Common myeloid progenitor, CD34-positive (primary cell): ENCODE data around the gene IGSF21.

Source experiments
- CTCF ChIA-PET: fragments of 350-600 bp; sonication (Branson Sonifier 250); formaldehyde crosslinking; loops from one replicate; lab custom pipeline; 2021; ENCODE audit warnings: antibody characterized with exemption; lab: Charles Lee
- POLR2A ChIA-PET: fragments of 350-600 bp; sonication (Branson Sonifier 250); formaldehyde crosslinking; loops from one replicate; lab custom pipeline; 2021; ENCODE audit warnings: antibody characterized with exemption; lab: Charles Lee
- DNase-seq, 3 donors: peaks; one replicate each; pipeline versions ENCODE4 v3.0.0 to v3.0.0-alpha.2; 2013
- H3K27ac ChIP-seq, 2 experiments: 1 replicate in 1 of 2; 2 replicates in 1 of 2; pipeline ENCODE4 v1.7.0; 2013; ENCODE audit warnings: inconsistent platforms in 2 of 2, low read length in 2 of 2, mild to moderate bottlenecking in 2 of 2, low read depth in 1 of 2, moderate library complexity in 1 of 2; ENCODE audit not compliant: severe bottlenecking in 2 of 2, insufficient read depth in 1 of 2, poor library complexity in 1 of 2
- H3K27me3 ChIP-seq, 5 experiments: replicated peaks in 2 of 5; 1 replicate in 3 of 5; 2 replicates in 2 of 5; pipeline versions ENCODE4 v1.6.1 to v1.7.0; 2013; ENCODE audit warnings: low read length in 4 of 5, mild to moderate bottlenecking in 2 of 5, moderate library complexity in 2 of 5, inconsistent platforms in 1 of 5; ENCODE audit not compliant: insufficient read depth in 5 of 5, control insufficient read depth in 4 of 5
- H3K36me3 ChIP-seq, 4 experiments: 1 replicate in 2 of 4; 2 replicates in 2 of 4; pipeline versions ENCODE4 v1.6.1 to v1.7.0; 2013; ENCODE audit warnings: low read length in 3 of 4, control low read depth in 1 of 4, mild to moderate bottlenecking in 1 of 4; ENCODE audit not compliant: control insufficient read depth in 4 of 4, insufficient read depth in 4 of 4
- H3K4me1 ChIP-seq, 4 experiments: 1 replicate in 3 of 4; 2 replicates in 1 of 4; pipeline versions ENCODE4 v1.6.1 to v1.7.1; 2013; ENCODE audit warnings: low read length in 3 of 4, mild to moderate bottlenecking in 3 of 4, control low read depth in 1 of 4, inconsistent platforms in 1 of 4, moderate library complexity in 1 of 4; ENCODE audit not compliant: control insufficient read depth in 4 of 4, insufficient read depth in 4 of 4; ENCODE audit errors: control extremely low read depth in 1 of 4
- H3K4me3 ChIP-seq, 7 experiments: 1 replicate in 4 of 7; 2 replicates in 3 of 7; pipeline versions ENCODE4 v1.5.1 to v1.7.0; 2013; ENCODE audit warnings: mild to moderate bottlenecking in 7 of 7, low read length in 6 of 7, moderate library complexity in 6 of 7, inconsistent platforms in 2 of 7, low read depth in 2 of 7, control low read depth in 1 of 7; ENCODE audit not compliant: insufficient read depth in 4 of 7, control insufficient read depth in 1 of 7; ENCODE audit errors: extremely low read depth in 1 of 7
- H3K9me3 ChIP-seq, 5 experiments: 1 replicate in 4 of 5; 2 replicates in 1 of 5; pipeline versions ENCODE4 v1.6.1 to v1.7.1; 2013; ENCODE audit warnings: low read length in 4 of 5, mild to moderate bottlenecking in 2 of 5, inconsistent platforms in 1 of 5, low read depth in 1 of 5, moderate library complexity in 1 of 5; ENCODE audit not compliant: control insufficient read depth in 4 of 5, insufficient read depth in 2 of 5; ENCODE audit errors: control extremely low read depth in 1 of 5
- WGBS: methylation state at CpG from one replicate; pipeline ENCODE4 v1.1.5; 2013; ENCODE audit not compliant: insufficient coverage; 5-methylcytosine and 5-hydroxymethylcytosine counted together

The IGSF21 gene

GRCh38 chr1:18332576-18332975 lies 225.0 kb downstream of the IGSF21 start:
- CTCF ChIA-PET, result no interaction called here
- DNase-seq, result no peak
- Histone ChIP-seq H3K27me3 (peaks cover 0 to 32% (median 0%) of the 10 kb centered on the region in 5 experiments), H3K4me3 (no peak overlapping the region), H3K9me3 (no peaks in the 10 kb centered on the region), H3K27ac (no peak overlapping the region), H3K4me1 (no peaks in the 10 kb centered on the region), H3K36me3 (no peaks in the 10 kb centered on the region)
- POLR2A ChIA-PET, result no interaction called here
- WGBS, result 53% methylated on average over 3 of the region's 6 CpGs

GRCh38 chr1:18333220-18333619 lies 225.6 kb downstream of the IGSF21 start:
- CTCF ChIA-PET, result no interaction called here

GRCh38 chr1:18336801-18337200 lies 229.2 kb downstream of the IGSF21 start:
- no peaks in the 10 kb centered on the region for H3K4me1 ChIP-seq
- CTCF ChIA-PET, result no interaction called here
- no peaks in the 10 kb centered on the region for H3K36me3 ChIP-seq
- POLR2A ChIA-PET, result no interaction called here
- H3K9me3 ChIP-seq, result no peaks in the 10 kb centered on the region
- no peak for DNase-seq
- 54% methylated on average over 3 of the region's 4 CpGs for WGBS
- no peak overlapping the region for H3K27ac ChIP-seq
- peaks cover 0 to 17% (median 0%) of the 10 kb centered on the region in 5 experiments for H3K27me3 ChIP-seq
- H3K4me3 ChIP-seq, result no peak overlapping the region

More at GRCh38 chr1:18333220-18333619, 225.6 kb downstream of the IGSF21 start:
- Histone ChIP-seq H3K27me3 (peaks cover 0 to 32% (median 0%) of the 10 kb centered on the region in 5 experiments), H3K36me3 (no peaks in the 10 kb centered on the region), H3K9me3 (no peaks in the 10 kb centered on the region), H3K4me3 (no peak overlapping the region), H3K27ac (no peak overlapping the region), H3K4me1 (no peaks in the 10 kb centered on the region)
- 100% methylated on average over 2 of the region's 3 CpGs for WGBS
- POLR2A ChIA-PET, result no interaction called here
- no peak for DNase-seq

- no peak overlapping the region for H3K4me3 ChIP-seq
- peaks cover 0 to 10% (median 0%) of the 10 kb centered on the region in 5 experiments for H3K27me3 ChIP-seq
- ChIA-PET POLR2A (no interaction called here), CTCF (no interaction called here)
- no peaks in the 10 kb centered on the region for H3K36me3 ChIP-seq
- 74% methylated on average over 6 of the region's 9 CpGs for WGBS
- H3K27ac ChIP-seq, result no peak overlapping the region
- no peaks in the 10 kb centered on the region for H3K4me1 ChIP-seq
- no peaks in the 10 kb centered on the region for H3K9me3 ChIP-seq
- no peak for DNase-seq
Measured at GRCh38 chr1:18337757-18338156, 230.2 kb downstream of the IGSF21 start.

GRCh38 chr1:18339161-18339560 lies 231.6 kb downstream of the IGSF21 start:
- DNase-seq, result no peak
- Histone ChIP-seq H3K27ac (no peak overlapping the region), H3K27me3 (peaks cover 0 to 2% (median 0%) of the 10 kb centered on the region in 5 experiments), H3K9me3 (no peaks in the 10 kb centered on the region), H3K36me3 (no peaks in the 10 kb centered on the region), H3K4me1 (no peaks in the 10 kb centered on the region), H3K4me3 (no peak overlapping the region)
- CTCF ChIA-PET, result no interaction called here
- 86% methylated on average over 11 of the region's 11 CpGs for WGBS
- POLR2A ChIA-PET, result no interaction called here

- Histone ChIP-seq H3K4me3 (no peak overlapping the region), H3K9me3 (no peaks in the 10 kb centered on the region), H3K36me3 (no peaks in the 10 kb centered on the region), H3K27me3 (peaks cover 0 to 11% (median 0%) of the 10 kb centered on the region in 5 experiments), H3K27ac (no peak overlapping the region), H3K4me1 (no peaks in the 10 kb centered on the region)
- ChIA-PET CTCF (no interaction called here), POLR2A (no interaction called here)
- no peak for DNase-seq
- 82% methylated on average over 2 of the region's 2 CpGs for WGBS
Measured at GRCh38 chr1:18340158-18340764, 232.7 kb downstream of the IGSF21 start.

- H3K36me3 ChIP-seq, result no peaks in the 10 kb centered on the region
- H3K27ac ChIP-seq, result no peak overlapping the region
- 70% methylated on average over 2 of the region's 2 CpGs for WGBS
- DNase-seq, result no peak
- ChIA-PET CTCF (no interaction called here), POLR2A (no interaction called here)
- peaks cover 0 to 11% (median 0%) of the 10 kb centered on the region in 5 experiments for H3K27me3 ChIP-seq
- no peaks in the 10 kb centered on the region for H3K9me3 ChIP-seq
- H3K4me3 ChIP-seq, result no peak overlapping the region
- H3K4me1 ChIP-seq, result no peaks in the 10 kb centered on the region
Measured at GRCh38 chr1:18340787-18341186, 233.2 kb downstream of the IGSF21 start.
